GM15510 (cell line): ENCODE measurements around the gene ADGRD1.

Experiments
- POLR2A ChIP-seq: IDR thresholded peaks from 3 replicates; pipeline ENCODE4 v1.6.1; 2011; ENCODE audit warnings: borderline replicate concordance; ENCODE audit not compliant: insufficient read length; ENCODE audit errors: extremely low read depth

The ADGRD1 gene

DNA sequence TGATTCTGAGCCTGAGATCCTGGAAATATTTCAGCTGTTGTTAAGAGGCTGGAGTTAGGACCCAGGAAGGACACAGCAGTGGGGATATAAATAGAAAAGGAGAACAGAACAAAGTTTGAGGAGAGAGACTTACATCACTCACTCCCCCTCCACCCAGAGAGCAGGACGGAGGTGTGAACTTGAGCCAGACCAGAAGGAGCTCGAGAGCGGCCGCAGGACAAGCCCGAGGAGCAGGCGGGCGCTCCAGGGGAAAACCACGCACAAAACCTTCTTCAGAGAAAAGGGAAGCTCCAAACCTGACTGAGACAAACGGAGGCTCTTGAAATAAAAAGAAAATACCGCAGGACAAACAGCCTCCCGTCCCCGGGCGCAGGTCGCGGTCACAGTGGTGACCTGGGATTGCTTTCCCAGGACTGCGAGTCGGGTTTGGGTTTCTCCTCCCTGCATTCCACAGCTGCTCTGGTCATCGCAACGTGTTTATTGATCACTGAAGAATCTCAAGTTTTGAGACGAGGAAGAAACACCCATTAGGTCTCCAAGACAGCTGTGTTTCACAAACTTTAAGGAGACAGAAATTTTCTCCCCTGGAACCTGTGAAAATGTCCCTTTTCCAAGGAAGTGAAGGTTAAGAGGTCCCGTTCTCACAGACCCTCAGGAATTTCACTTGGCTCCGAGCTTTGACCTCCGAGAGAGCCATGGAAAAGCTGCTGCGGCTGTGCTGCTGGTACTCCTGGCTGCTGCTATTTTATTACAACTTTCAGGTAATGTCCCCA, at the start of gene ADGRD1:
Gene ADGRD1, plus strand, starts transcription at position 137 of the 773 bp plus-strand sequence. Its CDS starts 559 bp downstream, at position 696.
- TF ChIP-seq POLR2A = no peak

DNA sequence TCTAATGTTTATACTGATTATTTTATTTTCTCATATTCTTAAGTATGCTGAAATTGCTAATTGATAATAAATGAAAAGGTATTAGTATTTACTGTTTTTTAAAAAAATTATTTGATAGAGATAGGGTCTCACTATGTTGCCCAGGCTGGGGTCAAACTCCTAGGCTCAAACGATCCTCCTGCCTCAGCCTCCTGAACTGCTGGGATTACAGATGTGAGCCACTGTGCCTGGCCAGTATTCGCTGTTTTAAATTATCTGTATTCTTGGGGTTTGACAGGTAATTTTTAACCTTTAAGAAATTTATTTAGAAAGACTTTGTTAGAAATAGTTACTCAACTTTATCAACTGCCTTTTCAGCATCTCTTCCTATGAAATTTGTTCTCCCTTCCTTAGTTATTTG, 49.6 kb upstream of the ADGRD1 start:
- no peak for TF ChIP-seq POLR2A

DNA sequence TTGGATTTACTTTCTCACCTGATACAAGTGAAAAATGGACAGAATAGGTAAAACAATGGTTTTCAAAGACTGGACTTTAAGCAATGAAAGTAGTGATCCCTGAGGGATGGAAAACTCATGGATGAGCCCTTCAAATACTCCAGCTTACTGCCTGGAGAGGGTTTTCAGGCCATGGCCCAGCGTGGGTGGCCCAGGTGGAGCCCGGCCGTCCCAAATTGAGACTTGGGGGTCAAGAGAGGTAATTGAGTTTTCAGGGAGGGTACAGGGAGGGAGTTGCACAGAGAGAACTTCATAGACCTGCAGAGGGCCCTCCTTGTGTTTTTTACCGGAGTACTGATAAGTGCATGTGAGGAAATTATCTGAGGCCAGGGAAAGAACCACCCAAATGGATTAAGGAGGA, 44.6 kb upstream of the ADGRD1 start:
- TF ChIP-seq POLR2A = no peak

DNA sequence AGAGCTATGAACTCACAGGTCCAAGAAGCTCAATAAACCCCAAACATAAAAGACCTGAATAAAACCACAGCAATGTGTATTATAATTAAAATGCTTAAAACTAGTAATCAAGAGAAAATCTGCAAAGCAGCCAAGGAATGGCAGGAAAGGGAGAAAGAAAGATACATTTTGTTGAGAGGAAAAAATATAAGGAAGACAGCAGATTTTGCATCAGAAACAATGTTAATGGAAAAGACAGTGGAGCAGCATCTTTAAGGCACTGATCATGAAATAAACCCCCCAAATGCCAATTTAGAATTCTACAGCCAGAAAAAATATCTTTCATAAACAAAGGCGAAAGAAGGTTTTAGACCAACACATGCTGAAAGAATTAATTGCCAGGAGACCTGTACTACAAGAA, 42.5 kb upstream of the ADGRD1 start:
- TF ChIP-seq POLR2A = no peak

DNA sequence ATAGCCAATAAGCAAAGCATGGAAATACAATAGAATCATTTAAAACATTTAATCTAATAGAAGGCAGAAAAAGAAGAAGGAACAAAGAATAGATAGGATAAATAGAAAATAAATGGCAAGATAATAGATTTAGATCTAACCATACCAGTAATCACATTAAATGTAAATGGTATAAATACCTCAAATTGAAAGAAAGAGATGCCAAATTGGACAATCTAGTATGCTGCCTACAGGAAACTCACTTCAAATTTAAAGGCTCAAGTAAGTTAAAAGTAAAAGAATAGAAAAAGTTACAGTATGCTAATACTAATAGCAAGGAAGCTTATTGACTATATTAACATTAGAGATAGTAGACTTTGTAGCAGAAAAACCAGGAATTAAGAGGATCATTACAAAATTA, 41.8 kb upstream of the ADGRD1 start:
- no peak for TF ChIP-seq POLR2A

DNA sequence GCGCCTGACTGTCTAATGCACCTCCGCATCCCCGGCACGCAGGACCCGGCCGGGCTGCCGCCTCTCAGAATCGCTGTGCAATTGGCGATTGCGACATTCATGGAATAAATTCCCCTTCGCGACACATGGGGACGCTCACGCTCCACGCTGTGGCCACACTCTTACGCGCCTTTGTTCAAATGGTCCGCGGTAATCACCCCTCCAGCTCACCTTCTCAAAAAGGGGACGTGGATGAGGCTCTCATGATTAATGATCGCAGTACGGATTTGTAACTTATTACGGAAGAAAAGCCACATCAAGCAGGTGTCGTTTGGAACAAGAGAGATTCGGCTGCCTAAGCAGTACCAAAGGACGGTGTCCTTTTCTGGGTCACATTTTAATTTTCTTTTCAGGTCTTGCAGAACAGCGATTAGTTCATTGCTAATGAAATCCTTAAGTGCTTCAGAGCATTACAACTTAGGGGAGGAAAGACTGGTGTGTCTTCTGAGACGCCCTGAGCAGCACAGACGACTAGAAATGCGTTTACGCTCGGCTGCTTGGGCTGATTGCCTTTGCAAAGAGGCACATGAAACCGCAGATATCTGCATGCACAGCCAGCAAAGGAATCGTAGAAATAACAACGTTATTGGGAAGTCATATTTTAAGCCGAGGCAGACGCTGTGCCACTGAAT, 37.3 kb upstream of the ADGRD1 start:
- no peak for TF ChIP-seq POLR2A

DNA sequence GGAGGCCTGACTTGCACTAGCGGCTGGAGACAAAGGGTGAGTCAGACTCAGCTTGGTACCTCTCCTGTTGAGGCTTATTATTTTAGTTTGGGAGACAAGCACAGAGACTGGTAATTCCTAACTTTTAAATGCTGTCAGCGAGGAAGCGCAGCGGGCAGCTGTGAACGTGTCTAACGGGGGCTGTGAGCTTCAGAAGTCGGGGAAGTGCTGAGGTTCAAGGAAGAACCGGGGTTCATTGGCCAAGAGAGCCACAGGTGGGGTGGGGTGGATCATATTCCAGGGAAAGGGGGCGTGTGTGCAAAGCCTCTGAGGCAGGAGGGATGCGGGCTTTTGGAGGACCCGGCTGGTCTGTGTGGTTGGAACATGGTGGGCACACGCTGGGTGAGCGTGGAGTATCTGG, 36.1 kb upstream of the ADGRD1 start:
- TF ChIP-seq POLR2A = no peak

DNA sequence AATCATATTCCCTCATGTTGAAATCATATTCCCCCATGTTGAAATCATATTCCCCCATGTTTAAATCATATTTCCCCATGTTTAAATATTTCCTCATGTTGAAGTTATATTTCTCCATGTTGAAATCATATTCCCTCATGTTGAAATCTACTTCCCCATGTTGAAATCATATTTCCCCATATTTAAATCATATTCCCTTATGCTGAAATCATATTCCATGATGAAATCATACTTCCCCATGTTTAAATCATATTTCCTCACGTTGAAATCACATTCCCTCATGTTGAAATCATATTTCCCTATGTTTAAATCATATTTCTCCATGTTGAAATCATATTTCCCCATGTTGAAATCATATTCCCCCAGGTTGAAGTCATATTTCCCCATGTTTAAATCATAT, 34.6 kb upstream of the ADGRD1 start:
- TF ChIP-seq POLR2A = no peak

DNA sequence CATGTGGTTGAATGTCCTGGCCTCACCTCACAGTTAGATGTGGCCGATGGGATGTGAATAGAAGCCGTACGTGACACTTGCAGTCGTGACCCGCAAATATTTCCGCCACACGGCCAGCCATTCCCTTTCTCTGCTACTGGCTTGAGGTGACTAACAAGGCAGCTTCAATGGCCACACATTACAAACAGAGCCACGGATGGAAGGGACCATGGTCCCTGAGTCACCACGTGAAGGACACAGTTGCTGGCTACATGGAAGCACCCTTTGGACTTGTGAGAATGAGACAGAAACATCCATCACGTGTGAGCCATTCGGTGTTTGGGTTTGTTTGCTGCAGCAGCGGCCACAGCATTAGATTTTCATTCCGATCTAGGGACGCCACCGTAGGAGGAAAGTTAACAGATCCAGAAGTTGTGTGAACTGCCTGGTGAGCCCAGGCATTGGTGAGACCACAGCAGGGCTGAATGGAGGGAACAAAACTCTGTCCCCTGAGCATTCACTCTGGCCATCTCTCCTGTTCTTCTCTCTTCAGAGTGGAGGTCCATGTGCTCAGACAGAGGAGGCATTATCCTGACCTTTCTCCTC, 33.5 kb upstream of the ADGRD1 start:
- no peak for TF ChIP-seq POLR2A

DNA sequence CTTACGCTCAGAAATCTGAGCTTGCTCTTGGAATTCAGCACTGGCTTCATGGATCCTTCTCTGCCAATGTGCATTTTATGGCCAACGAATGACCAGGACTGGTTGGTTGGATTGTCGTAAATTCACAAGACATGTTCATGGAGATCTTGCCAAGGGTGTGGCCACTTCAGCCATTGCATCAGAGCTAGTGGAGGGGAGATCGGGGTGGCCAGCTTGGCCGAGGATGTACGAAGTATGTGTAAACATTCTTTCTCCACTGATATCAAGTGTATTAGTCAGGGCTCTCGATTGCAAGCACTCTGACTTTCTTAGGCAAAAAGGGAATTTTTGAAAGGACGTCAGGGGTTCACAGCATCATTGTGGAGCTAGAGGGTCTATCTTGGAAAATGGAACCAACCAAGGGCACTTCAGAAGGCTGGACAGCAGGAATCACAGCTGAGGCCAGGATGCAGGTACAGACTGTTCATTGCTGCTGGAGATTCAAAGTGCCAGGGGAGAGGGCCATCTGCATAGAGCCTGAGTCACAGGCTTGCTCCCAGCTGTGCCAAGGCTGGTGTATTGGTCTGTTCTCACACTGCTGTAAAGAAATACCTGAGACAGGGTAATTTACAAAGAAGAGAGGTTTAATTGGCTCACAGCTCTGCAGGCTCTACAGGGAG, 32.9 kb upstream of the ADGRD1 start:
- no peak for TF ChIP-seq POLR2A

DNA sequence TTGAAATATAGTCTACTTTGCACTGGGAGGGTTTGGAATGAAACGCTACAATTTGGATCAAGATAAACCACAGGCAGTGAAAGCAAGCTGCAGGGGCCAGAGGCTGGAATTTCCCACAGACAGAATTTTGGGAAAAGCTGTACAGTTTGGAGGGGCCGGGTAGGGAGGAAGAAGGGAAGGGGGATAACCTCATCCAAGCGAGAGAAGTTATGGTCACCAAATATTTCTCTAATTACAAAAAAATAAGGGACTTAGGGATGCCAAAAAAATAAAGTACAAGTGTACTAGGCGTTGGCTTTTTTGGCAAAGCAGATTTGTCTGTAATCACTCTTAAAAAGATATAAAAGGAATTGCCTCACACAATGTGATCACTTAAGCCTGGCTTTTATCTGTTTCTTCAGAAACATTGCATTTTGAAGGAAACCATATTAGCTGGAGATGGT, 31.2 kb upstream of the ADGRD1 start:
- no peak for TF ChIP-seq POLR2A

DNA sequence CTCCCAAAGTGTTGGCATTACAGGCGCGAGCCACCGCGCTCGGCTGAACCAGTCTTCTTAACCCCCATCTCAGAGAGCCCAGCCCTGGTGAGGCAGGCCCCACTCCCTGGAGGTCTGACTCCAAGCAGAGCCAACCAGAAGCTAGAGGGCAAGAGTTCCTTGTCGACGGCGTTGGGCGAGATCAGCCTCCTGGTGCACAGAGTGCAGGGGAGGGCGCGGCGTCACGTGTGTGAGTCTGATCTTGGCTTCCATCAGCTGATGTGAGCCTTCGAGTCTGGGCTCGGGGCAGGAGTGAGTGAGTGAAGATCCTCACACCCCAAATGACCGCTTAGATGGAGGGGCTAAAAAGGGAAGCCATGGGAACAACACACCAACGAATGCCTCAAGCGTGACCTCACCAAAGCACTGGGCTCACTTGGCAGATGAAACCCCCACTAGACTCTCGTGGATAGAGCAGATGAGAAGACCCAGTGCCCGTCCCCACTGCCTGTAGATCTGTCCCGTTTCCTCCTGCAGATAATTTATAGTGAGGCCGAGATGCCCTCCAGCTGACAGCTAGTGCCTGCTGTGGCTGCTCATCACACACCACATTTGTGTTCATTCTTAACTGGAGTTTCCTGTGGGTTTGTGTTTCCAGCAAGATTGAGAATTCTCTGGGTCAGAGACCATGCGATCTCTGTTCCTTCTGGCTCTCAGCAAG, 28.6 kb upstream of the ADGRD1 start:
- no peak for TF ChIP-seq POLR2A

DNA sequence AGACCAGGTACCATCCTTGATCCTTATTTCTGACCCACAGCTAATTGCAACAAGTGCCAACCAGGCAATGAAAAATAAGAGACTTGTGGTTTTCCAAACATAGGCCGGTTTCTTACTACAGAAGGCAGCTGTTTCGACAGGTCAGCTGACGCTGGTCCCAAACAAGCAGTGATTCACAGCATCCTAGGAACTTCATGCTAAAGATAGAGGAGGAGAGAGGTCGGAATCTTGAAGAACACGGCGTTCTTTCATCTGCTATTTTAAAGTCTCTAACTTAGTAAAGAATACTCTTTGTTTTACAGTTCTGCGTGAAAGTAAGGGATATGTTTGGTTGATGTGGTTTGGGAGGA, 28.1 kb upstream of the ADGRD1 start:
- TF ChIP-seq POLR2A = no peak

DNA sequence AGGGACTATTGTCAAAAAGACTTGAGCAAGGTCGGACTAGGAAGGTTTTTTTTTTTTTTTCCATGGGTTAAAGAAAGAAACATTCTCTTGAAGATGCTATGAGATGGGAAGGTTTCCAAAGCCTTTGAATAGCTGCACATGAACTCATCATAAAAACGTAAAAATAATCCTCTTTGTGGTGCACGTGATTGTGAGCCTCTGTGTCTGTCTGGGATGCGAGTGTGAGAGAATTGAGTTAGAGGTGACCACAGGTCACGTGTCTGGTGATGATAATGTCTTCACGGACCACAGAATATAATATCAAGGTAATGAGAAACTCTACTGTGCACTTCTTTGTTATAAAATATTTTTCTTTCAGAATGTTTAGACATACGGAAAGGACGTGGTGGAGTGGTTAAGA, 24.3 kb upstream of the ADGRD1 start:
- no peak for TF ChIP-seq POLR2A
